Spleen (tissue), 11 donors: ENCODE measurements around the gene KRT77. TPM values are rescaled to one million over a fixed set of nuclear protein-coding genes. Genes with fewer than 3 reads are reported as not detected.

Source experiments
- DNase-seq: peaks from one replicate; pipeline ENCODE4 v3.0.0-alpha.2; 2020
- H3K27ac ChIP-seq, 8 donors: fragments of 200-600 bp; sonication (generic) in 7 of 8; 1 replicate in 4 of 8; 2 replicates in 4 of 8; pipeline versions ENCODE4 v1.5.0 to v1.8.0; 2016 to 2021; ENCODE audit warnings: inconsistent platforms in 4 of 8, mild to moderate bottlenecking in 4 of 8, moderate library complexity in 1 of 8
- H3K27me3 ChIP-seq, 7 donors: fragments of 200-600 bp; sonication (generic) in 6 of 7; replicated peaks in 1 of 7; 1 replicate in 4 of 7; 2 replicates in 3 of 7; pipeline versions ENCODE4 v1.5.0 to v1.8.0; 2016 to 2021; ENCODE audit warnings: inconsistent platforms in 3 of 7, mild to moderate bottlenecking in 1 of 7
- H3K36me3 ChIP-seq, 6 donors: fragments of 200-600 bp; sonication (generic) in 5 of 6; 1 replicate in 4 of 6; 2 replicates in 2 of 6; pipeline versions ENCODE4 v1.5.0 to v1.8.0; 2016 to 2021; ENCODE audit warnings: inconsistent platforms in 2 of 6
- H3K4me1 ChIP-seq, 6 donors: fragments of 200-600 bp; sonication (generic) in 5 of 6; 1 replicate in 3 of 6; 2 replicates in 3 of 6; pipeline versions ENCODE4 v1.5.0 to v1.8.0; 2016 to 2021; ENCODE audit warnings: inconsistent platforms in 3 of 6
- H3K4me3 ChIP-seq, 8 donors: fragments of 200-600 bp; sonication (generic) in 7 of 8; 1 replicate in 4 of 8; 2 replicates in 4 of 8; pipeline versions ENCODE4 v1.5.0 to v1.8.0; 2016 to 2021; ENCODE audit warnings: inconsistent platforms in 4 of 8, mild to moderate bottlenecking in 4 of 8, moderate library complexity in 2 of 8
- H3K9me3 ChIP-seq, 8 donors: fragments of 200-600 bp; sonication (generic) in 7 of 8; 1 replicate in 4 of 8; 2 replicates in 4 of 8; pipeline versions ENCODE4 v1.5.0 to v1.8.0; 2016 to 2021; ENCODE audit warnings: inconsistent platforms in 4 of 8
- POLR2A ChIP-seq, 3 donors: fragments of 450-650 bp; IDR thresholded peaks; one replicate each; pipeline ENCODE4 v1.5.1; 2017; ENCODE audit warnings: antibody characterized with exemption in 3 of 3, mild to moderate bottlenecking in 1 of 3
- POLR2AphosphoS5 ChIP-seq, 3 donors: sonication (generic); formaldehyde crosslinking; IDR thresholded peaks; one replicate each; pipeline ENCODE4 v1.5.1; 2017; ENCODE audit warnings: antibody characterized with exemption in 3 of 3
- WGBS, 5 donors: extraction: QIAGEN DNeasy Blood & Tissue Kit in 3 of 5; methylation state at CpG; one replicate each; pipeline versions ENCODE4 v1.1.5 to v1.1.7; 2013 to 2018; 5-methylcytosine and 5-hydroxymethylcytosine counted together
- intact Hi-C: fragments of 100-400 bp; cut with DNase I; formaldehyde crosslinking; loops from one replicate; pipeline ENCODE4 v1.15.0; 2023; ENCODE audit warnings: low total_unique reads
- polyA plus RNA-seq, 3 donors: library from polyadenylated mRNA; stranded (reverse); fragments of 200-250 nt; gene quantifications; one replicate each; pipeline ENCODE4 v1.2.1, GENCODE V29; 2013
- total RNA-seq, 7 donors: library from RNA; depleted of rRNA in 3 of 7; stranded (reverse); fragments of >200 nt in 3 of 7; fragmentation: NEBNext Ultra II Directional in 4 of 7; extraction: Animal tissue kit (Norgen Biotek cat#: 25700) in 4 of 7; gene quantifications; one replicate each; pipeline versions ENCODE4 v1.1.0 to v1.2.1, GENCODE V29; 2016 to 2021
- TF ChIP-seq, protein P1 (sequence below), 11 experiments: fragments of 200-600 bp in 7 of 11; fragments of 450-650 bp in 4 of 11; sonication (generic) in 4 of 11; IDR thresholded peaks in 8 of 11; conservative IDR thresholded peaks in 3 of 11; 1 replicate in 7 of 11; 2 replicates in 4 of 11; pipeline versions ENCODE4 v1.4.0 to v1.8.0; 2016 to 2021; ENCODE audit warnings: antibody characterized with exemption in 11 of 11, inconsistent platforms in 4 of 11, mild to moderate bottlenecking in 1 of 11
- donor health status: healthy with polysubstance abuse.
- donor health status: DM: no; HTN: no; CAD: no; lungs with moderate emphysema.
- donor health status: DM: no; HTN: no; CAD: no.
- donor health status: Bipolar disorder and iron deficiency.
- donor health status: healthy.
- donor health status: DM: no; HTN: no; CAD: no.
- donor health status: DM: yes; HTN: yes; CAD: no.

Gene KRT77
- total and polyA plus RNA-seq, 10 donors = 0.03 TPM; not detected in 9

DNA sequence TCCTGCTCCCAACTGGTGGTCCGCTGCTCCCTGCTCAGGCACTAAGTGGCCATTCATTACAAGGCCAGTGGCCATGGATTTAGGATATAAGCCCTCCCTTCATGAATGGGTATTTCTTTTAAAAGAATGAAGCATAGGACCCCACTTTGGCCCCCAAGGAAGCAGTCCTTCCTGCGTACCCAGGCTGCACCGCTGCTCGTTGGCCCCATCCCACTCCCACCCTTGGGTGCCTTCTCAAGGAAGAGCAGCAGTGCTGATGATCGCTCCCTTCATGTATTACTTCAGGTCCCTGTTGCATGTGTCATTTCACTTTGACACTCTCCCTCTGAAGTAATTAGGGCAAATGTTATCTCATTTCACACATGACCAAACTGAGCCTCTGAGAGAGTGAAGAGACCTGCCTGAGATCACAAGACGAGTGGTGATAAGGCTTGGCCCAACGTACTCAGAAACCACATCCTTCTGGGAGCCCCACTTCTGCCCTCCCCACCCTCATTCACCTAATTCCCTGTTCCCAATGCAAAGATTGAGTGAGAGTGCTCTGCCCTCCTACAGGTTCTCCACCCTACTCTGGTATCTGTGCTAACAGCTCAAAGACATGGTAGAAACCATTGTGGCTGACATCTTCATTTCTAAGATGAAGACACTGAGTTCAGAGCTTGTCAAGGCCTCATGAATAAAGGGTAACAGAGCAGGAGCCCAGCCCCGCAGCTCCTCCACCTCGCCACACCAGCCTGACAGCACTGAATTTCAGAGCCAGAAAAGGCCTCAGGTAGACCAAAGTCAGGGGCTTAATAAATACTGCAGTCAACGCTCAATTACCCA lies 41.0 kb downstream of the KRT77 start:
- Histone ChIP-seq H3K27ac (no peak overlapping the region), H3K27me3 (peaks cover 0 to 24% (median 0%) of the 10 kb centered on the region in 7 donors), H3K4me3 (no peak overlapping the region), H3K36me3 (no peaks in the 10 kb centered on the region), H3K9me3 (no peaks in the 10 kb centered on the region), H3K4me1 (no peaks in the 10 kb centered on the region)
- 58 to 78% (median 60%) methylated on average over 10 of the region's 10 CpGs for WGBS, 5 donors
- intact Hi-C loops = no loop called here
- TF ChIP-seq POLR2AphosphoS5 (IDR thresholded peaks at IDR 0.05) (no peak), POLR2A (IDR thresholded peaks at IDR 0.05) (no peak)
- TF ChIP-seq, protein P1, sequence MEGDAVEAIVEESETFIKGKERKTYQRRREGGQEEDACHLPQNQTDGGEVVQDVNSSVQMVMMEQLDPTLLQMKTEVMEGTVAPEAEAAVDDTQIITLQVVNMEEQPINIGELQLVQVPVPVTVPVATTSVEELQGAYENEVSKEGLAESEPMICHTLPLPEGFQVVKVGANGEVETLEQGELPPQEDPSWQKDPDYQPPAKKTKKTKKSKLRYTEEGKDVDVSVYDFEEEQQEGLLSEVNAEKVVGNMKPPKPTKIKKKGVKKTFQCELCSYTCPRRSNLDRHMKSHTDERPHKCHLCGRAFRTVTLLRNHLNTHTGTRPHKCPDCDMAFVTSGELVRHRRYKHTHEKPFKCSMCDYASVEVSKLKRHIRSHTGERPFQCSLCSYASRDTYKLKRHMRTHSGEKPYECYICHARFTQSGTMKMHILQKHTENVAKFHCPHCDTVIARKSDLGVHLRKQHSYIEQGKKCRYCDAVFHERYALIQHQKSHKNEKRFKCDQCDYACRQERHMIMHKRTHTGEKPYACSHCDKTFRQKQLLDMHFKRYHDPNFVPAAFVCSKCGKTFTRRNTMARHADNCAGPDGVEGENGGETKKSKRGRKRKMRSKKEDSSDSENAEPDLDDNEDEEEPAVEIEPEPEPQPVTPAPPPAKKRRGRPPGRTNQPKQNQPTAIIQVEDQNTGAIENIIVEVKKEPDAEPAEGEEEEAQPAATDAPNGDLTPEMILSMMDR (IDR thresholded peaks at IDR 0.05 in 8 of 11, conservative IDR thresholded peaks at IDR 0.05 in 3 of 11) = no peak
- no peak for DNase-seq

DNA sequence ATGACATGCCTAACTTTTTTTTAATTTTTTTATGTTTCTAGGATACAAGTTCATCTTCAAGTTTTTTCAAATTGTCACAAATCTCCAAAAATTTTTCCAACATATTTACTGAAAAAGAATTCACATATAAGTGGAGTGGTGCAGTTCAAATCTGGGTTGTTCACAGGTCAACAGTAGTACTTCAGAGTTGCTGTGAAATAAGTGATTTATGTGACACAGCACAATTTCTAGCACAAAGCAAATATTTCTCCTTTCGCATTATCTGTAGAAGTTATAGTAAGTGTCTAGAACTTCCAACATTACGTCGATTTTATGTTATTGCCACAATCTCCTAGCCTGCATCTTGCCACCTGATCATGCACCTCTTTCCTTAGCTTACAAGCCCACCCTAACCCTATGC lies 41.7 kb downstream of the KRT77 start:
- peaks cover 0 to 24% (median 0%) of the 10 kb centered on the region in 7 donors for H3K27me3 ChIP-seq
- intact Hi-C loops = no loop called here
- H3K9me3 ChIP-seq = no peaks in the 10 kb centered on the region
- H3K4me1 ChIP-seq = no peaks in the 10 kb centered on the region
- DNase-seq = no peak
- H3K27ac ChIP-seq = no peak overlapping the region
- TF ChIP-seq POLR2AphosphoS5 (IDR thresholded peaks at IDR 0.05) (no peak), POLR2A (IDR thresholded peaks at IDR 0.05) (no peak)
- TF ChIP-seq, protein P1 (IDR thresholded peaks at IDR 0.05 in 8 of 11, conservative IDR thresholded peaks at IDR 0.05 in 3 of 11) = no peak
- no peaks in the 10 kb centered on the region for H3K36me3 ChIP-seq
- no peak overlapping the region for H3K4me3 ChIP-seq
- 86 to 95% (median 93%) methylated on average over 3 of the region's 3 CpGs for WGBS, 5 donors

GRCh38 chr12:52660934-52661499 lies 42.3 kb downstream of the KRT77 start:
- H3K9me3 ChIP-seq = no peaks in the 10 kb centered on the region
- peaks cover 0 to 24% (median 0%) of the 10 kb centered on the region in 7 donors for H3K27me3 ChIP-seq
- no peak for TF ChIP-seq POLR2AphosphoS5 (IDR thresholded peaks at IDR 0.05)
- TF ChIP-seq POLR2A (IDR thresholded peaks at IDR 0.05) = no peak
- TF ChIP-seq, protein P1 (IDR thresholded peaks at IDR 0.05 in 8 of 11, conservative IDR thresholded peaks at IDR 0.05 in 3 of 11) = no peak
- 73 to 84% (median 81%) methylated on average over 3 of the region's 3 CpGs for WGBS, 5 donors
- no peak overlapping the region for H3K4me3 ChIP-seq
- H3K4me1 ChIP-seq = no peaks in the 10 kb centered on the region
- intact Hi-C loops = no loop called here
- no peak overlapping the region for H3K27ac ChIP-seq
- no peaks in the 10 kb centered on the region for H3K36me3 ChIP-seq
- DNase-seq = no peak

DNA sequence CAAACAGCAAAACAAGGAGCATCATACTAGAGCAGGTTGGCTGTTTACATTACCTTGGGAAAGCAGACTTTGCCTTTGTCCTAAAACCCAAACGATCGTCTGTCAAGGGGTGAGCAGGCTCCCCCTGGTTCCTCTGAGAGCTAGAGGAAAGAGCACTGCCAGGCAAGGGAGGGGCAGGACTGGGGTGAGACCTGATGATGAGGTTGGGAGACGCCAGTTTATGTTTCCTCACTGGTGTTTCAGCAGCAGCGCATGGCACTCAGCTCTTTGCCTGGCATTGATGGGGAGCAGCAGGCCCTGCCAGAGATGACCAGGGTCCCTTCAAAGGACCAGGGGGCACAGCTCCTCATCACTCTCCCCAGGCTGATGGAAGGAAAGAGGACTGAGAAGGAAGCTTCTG lies 43.4 kb downstream of the KRT77 start:
- no peak for DNase-seq
- no peak for TF ChIP-seq POLR2A (IDR thresholded peaks at IDR 0.05)
- TF ChIP-seq POLR2AphosphoS5 (IDR thresholded peaks at IDR 0.05) = no peak
- TF ChIP-seq, protein P1 (IDR thresholded peaks at IDR 0.05 in 8 of 11, conservative IDR thresholded peaks at IDR 0.05 in 3 of 11) = no peak
- intact Hi-C loops = no loop called here
- no peaks in the 10 kb centered on the region for H3K36me3 ChIP-seq
- H3K4me3 ChIP-seq = no peak overlapping the region
- H3K9me3 ChIP-seq = no peaks in the 10 kb centered on the region
- no peaks in the 10 kb centered on the region for H3K4me1 ChIP-seq
- WGBS, 5 donors = 69 to 94% (median 79%) methylated on average over 4 of the region's 4 CpGs
- H3K27ac ChIP-seq = no peak overlapping the region
- H3K27me3 ChIP-seq = peaks cover 0 to 29% (median 0%) of the 10 kb centered on the region in 7 donors
